Measurements from ENCODE around the gene AQP6. TPM values are rescaled to one million over a fixed set of nuclear protein-coding genes. Genes with fewer than 3 reads are reported as not detected.

The AQP6 gene
- total RNA-seq, 4 donors from 2014 or later = 1.9 TPM; not detected in 3

GRCh38 chr12:50017641-50018040 lies 44.9 kb downstream of the AQP6 start:
- TF ChIP-seq CTCF (IDR thresholded peaks at IDR 0.05; ENCODE audit: low read depth) = no peak

- no peak for TF ChIP-seq CTCF (IDR thresholded peaks at IDR 0.05; ENCODE audit: low read depth)
These were observed 45.4 kb downstream of the AQP6 start for GRCh38 chr12:50018154-50018553.

- TF ChIP-seq CTCF (IDR thresholded peaks at IDR 0.05; ENCODE audit: low read depth) = no peak
These were observed 46.2 kb downstream of the AQP6 start for GRCh38 chr12:50018968-50019367.

- no peak for TF ChIP-seq CTCF (IDR thresholded peaks at IDR 0.05; ENCODE audit: low read depth)
These were observed 46.8 kb downstream of the AQP6 start for GRCh38 chr12:50019524-50019923.

DNA sequence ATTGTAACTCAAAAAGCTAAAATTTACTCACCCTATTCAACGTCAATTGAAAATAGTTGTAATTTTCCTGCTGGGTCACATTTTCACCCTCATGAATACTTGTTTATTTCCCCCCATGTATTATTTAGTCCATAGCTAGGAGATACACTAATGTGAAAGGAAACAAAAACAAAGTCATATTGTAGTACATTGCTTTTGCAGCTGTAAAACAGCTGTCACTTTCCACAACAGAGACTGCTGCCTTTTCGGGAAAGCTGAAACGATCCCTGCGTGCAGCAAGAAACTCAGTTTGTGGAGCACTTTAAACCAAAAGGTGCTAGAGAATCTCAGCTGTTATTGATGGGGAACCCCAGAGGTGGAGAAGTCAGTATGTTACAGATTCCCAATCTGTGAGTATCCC lies 48.3 kb downstream of the AQP6 start:
- no peak for TF ChIP-seq CTCF (IDR thresholded peaks at IDR 0.05; ENCODE audit: low read depth)

DNA sequence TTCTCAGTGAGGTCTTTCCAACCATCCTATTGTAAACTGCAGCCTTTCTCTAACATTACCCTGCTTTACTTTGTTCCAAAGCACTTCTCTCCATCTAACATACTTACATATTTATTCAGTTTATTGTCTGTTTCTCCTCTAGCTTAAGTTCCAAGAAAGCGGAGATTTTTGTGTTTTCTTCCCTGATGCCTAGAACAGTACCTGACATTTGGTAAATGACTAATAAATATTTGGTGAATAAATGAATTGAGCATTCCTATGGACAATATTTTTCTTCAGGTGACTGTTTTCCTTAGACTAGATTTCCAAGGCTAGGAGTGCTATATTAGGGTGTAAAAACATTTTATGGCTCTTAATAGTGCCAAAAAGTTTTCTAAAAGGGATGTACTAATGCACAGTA lies 50.2 kb downstream of the AQP6 start:
- no peak for TF ChIP-seq CTCF (IDR thresholded peaks at IDR 0.05; ENCODE audit: low read depth)

DNA sequence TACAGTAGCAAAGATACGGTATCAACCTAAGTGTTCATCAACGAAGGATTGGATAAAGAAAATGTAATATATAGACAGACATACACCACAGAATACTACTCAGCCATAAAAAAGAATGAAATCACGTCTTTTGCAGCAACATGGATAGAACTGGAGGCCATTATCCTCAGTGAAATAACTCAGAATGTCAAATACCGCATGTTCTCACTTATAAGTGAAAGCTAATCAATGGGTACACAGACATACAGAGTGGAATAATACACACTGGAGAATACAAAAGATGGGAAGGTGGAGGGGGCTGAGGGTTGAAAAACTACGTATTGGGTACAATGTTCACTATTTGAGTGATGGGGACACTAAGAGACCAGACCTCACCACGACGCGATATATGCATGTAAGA lies 51.5 kb downstream of the AQP6 start:
- TF ChIP-seq CTCF (IDR thresholded peaks at IDR 0.05; ENCODE audit: low read depth) = no peak

- TF ChIP-seq CTCF (IDR thresholded peaks at IDR 0.05; ENCODE audit: low read depth) = no peak
These were observed 52.0 kb downstream of the AQP6 start for GRCh38 chr12:50024805-50025186.
